Germinal center (tissue), 1 donor: ENCODE results near the gene ZNF630.
"Not testable (repeated sequence)": the region's sequence is repeated elsewhere in the genome, so short reads cannot be mapped to it uniquely, and the experiment has no call there.

Source experiments
- DNase-seq: peaks from one replicate; pipeline ENCODE4 v3.0.0; 2012; ENCODE audit warnings: mixed read lengths, low spot score

The ZNF630 gene

DNA sequence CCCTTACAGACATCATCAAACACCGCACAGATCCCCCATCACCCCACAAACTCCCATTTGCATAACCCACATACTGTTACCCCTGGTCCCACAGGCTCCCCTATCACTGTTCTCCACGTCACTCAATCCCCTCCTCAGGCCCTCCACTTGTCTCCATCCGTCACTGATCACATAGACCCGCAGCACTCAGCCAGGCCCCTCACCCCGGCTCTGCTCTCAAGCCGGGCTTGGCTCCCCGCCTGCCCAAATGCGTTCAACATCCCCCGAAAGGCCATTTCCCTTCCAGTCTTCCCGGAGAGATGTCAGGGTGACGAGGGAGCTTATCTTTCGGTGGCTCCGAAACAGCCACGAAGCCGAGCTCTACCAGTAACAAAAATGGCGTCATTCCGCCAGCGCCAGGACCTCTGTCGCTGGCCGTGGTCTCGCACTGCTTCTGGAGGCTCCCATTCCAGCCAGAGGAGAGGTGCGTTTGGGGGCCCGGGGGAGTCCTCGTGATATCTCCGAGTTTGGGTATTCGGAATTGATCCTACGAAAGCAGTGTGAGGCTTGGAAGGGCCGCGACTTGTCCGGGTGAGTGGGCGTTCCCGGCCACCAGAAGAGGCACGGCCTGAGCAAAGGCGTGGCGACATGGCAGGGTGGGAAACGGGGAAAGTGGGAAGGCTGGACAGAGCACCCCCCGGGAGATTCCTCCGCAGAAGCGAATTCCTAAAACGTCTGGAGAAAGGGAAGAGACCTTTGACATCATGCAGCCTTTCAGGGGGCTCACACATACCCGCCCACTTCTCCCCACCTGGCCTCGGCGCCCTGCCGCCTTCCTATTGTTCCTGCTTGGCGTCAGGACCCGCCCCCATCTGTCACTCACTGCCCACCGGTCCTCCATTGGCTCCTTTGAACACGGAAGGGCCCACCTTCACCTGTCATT, at the start of gene ZNF630:
TSS of gene ZNF630 (minus strand) at position 577 of the 922 bp plus-strand sequence. CDS start 4,754 bp downstream, outside the sequence.
- peak; percentile 86 for DNase-seq

DNA sequence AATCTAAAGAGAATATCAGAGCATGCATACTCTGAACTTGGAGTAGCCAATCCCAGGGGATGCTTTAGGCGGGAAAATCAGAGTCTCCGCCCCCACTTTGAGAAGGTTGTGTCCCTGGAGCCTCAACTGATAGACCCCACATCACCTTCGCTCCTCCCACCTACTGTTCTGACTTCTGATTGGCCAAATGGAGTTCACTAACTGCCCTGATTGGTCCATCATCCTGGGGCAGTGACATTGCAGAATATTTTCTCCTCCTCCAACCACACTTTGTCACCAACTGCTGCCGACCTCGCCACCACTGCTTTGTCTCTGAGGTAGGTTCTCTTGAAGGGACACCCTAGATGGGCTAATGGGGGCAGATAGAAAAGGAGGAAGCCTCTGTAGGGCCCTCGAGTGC, 36.3 kb upstream of the ZNF630 start:
- DNase-seq = no peak

DNA sequence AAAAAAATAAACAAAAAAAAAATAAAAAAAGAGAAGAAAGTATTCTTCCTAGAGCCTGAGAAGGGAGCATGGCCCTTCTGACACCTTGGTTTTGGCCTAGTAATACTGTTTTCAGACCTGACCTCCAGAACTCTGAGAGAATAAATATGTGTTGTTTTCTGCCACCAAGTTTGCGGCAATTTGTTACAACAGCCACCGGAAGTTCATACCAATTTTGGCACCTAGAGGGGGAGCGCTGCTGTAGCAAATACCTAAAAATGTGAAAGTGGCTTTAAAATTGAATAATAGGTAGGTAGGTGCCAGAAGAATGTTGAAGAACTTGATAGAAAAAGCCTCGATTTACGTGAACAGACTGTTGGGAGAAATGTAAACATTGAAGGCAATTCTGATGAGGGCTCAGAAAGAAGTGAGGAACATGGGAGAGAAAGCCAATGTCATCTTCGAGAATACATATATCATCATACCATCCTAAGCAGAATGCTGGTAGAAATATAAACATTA, 31.5 kb upstream of the ZNF630 start:
- no peak for DNase-seq

DNA sequence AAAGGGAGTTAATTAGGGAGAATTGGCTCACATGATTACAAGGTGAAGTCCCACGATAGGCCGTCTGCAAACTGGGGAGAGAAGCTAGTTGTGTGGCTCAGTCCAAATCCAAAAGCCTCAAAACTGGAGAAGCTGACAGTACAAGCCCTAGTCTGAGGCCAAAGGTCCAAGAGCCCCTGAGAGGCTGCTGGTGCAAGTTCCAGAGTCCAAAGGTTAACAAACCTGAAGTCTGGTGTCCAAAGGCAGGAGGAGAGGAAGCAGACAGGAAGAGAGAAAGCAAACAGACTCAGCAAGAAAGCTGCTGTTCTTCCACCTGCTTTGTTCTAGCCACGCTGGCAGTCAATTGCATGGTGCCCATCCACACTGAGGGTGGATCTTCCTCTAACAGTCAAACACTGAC, 30.0 kb upstream of the ZNF630 start:
- no peak for DNase-seq

DNA sequence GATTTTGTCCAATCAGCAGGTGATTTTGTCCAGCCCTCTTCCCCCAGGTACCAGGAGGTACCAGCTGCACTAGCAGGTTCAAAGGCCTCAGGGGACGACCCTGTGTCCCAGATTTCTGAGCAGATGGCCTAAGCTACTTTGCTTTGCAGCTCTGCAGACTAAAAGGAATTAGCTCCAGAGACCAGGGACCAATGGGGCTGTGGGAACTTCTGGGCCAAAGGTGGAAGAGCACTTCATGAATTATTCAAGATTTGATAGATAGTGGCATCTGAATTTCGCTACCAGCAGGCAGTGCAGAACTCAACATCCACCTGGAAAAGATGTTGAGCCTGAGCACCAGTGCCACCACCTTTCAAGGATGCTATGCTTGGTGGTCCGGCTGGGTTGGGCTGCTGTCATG, 21.1 kb upstream of the ZNF630 start:
- not testable (repeated sequence) for DNase-seq

DNA sequence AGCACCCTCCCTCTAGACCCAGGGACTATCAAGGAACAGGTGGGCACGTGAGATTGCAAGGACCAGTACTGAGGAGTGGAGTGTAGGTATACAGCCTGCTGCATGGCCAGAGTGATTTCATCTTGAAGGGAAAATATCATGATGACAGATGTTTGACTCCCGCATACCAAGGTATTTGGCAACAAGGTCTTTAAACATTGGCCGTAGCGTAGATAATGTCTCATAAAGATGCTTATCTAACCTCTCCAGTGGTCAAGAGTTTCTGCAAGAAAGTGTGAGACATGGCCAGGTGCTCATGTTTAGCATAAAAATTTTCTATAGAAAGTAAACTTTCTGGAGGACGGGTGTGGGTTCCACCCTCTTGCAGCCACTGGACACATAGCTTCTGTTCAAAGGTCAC, 18.7 kb upstream of the ZNF630 start:
- DNase-seq = no peak

DNA sequence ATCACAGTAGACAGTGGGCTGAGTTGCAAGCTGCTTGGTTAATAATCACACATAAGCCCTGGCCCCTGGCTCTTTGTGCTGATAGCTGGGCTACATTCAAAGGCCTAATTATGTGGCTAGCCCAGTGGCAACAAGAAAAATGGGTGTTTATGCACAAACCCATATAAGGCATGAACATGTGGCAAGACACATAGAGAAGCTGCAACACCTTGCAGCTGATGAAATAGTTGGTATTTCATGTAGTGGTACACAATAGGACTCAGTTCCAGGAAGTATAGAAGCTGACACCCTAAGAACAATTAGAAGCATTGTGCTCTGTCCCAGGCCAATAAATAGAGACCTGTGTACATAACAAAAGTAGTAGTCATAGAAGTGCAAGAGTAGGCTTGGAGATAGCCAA, 14.6 kb upstream of the ZNF630 start:
- DNase-seq = no peak

DNA sequence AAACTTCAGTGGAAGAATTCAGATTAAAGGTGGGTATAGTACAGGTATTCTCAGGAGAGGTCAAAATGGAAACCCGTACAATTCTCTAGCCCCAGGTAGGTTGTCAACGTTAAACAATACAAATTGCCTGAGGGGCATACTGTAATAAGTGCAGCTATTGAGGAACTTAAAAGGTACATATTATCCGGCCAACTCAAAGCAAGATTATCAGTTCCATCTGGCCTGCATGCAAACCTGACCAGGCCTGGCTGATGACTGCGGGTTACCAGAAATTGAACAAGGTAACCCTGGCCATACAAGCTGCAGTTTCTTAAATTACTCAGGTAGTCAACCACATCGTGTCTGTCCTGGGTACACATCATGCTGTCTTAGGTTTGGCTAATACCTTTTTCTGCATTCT, 12.3 kb upstream of the ZNF630 start:
- no peak for DNase-seq

DNA sequence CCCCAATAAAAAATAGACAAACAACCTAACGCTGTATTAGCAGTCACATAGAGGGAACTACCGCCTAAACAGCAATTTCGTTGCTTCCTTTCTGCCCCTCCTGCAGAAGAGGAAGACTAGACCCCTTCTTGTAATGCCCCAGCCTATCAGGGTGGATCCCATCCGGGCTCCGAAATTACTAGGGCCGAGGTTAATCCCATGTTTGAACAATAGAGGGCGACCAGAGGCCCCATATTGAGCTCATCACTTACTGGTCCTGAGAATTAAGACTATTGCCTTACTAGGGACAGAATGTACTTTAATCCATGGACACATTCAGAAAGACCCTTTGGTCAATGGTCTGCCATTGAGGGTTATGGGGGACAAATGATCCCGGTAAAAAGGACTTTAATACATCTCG, 11.8 kb upstream of the ZNF630 start:
- DNase-seq = peak; percentile 70

DNA sequence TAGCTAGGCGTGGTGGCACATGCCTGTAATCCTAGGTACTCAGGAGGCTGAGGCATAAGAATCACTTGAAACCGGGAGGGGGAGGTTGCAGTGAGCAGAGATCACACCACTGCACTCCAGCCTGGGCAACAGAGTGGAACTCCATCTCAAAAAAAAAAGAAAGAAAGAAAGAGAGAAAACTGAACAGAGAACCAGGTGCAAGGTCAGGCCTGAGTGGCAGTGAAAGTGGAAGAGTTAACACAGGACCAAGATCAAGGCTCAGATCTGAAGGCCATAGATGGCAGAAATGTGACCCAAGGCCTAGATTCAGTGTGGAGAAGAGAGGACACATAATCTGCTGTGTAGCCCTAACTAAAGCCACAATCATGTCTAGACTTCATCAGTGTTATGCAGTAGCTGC, 4.9 kb upstream of the ZNF630 start:
- no peak for DNase-seq

DNA sequence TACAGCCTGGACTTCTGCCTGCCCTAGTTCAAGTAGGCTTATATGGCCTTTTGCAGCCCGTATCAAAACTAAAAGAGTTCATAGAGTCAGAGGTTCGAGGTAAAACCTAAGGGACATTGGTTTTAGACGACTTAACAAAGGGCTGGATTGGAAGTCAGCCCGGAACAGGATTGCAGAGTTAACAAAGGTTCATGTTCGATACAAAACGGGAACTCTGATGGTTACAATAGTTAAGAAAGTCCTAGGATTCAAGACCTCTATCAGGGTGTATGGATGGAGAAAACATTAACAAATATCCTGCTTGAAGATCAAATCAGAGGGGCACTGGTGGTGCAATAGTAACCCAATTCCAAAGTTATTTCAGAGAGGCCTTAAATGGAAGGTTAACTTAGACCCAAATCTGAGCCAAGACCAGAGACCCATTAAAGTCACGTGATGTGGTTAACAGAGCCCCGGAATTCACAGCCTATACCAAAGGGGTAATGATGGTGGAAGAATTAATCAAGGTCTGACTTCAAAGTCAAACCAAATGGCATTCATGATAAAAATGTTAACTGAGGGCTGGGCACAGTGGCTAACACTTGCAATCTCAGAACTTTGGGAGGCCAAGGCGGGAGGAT, 656 bp upstream of the ZNF630 start:
- no peak for DNase-seq

DNA sequence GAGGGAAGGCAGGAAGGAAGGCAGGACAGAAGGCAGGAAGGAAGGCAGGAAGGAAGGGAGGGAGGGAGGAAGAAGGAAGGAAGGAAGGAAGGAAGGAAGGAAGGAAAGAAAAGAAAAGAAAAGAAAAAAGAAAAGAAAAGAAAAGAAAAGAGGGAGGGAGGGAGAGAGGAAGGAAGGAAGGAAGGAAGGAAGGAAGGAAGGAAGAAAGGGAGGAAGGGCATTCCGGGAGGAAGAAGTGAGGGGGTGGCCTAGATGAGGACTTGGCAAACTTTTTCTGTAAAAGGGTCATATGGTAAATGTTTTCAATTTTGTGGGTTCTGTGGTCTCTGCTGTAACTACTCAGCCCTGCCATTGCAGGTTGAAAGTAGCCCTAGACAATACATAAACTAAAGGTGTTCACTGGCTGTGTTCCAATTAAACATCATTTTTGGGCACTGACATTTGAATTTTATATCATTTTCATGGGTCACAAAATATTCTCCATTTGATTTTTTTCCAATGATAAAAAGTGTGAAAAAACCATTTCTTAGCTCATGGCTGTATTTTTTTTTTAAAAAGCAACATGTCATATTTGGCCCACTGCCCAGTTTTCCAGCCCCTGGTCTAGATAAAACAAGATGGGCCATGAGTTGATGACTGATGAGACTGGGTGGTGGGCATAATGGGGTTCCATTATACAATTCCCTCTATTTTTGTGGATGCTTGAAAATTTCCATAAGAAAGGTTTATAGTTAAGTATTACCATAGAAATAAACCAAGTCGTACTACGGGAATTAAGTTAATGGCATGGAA, 3.1 kb downstream of the ZNF630 start:
- no peak for DNase-seq

DNA sequence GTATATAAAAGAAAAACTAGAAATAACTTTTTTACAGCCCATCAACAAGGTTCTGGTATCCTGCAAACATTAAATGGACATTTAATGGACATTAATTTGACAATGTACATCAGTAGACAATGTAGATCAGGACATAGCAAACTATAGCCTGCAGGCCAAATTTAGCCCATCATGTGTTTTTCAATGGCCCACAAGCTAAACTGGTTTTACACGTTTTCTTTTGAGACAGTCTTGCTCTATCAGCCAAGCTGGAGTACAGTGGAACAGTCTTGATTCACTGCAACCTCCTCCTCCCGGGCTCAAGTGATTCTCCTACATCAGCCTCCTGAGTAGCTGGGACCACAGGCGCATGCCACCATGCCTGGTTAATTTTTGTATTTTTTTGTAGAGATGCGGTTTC, 7.2 kb downstream of the ZNF630 start:
- DNase-seq = no peak

DNA sequence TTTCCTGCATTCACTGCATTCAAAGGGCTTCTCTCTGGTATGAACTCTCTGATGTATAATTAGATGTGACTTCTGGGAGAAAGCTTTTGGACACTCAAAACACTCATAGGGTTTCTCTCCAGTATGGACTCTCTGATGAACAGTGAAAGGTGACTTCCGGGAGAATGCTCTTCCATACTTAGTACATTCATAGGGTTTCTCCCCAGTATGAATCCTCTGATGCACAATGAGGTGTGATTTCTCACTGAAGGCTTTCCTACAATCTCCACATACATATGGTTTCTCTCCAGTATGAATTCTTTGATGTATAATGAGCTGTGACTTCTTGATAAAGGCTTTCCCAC, 12.2 kb downstream of the ZNF630 start:
- DNase-seq = no peak

DNA sequence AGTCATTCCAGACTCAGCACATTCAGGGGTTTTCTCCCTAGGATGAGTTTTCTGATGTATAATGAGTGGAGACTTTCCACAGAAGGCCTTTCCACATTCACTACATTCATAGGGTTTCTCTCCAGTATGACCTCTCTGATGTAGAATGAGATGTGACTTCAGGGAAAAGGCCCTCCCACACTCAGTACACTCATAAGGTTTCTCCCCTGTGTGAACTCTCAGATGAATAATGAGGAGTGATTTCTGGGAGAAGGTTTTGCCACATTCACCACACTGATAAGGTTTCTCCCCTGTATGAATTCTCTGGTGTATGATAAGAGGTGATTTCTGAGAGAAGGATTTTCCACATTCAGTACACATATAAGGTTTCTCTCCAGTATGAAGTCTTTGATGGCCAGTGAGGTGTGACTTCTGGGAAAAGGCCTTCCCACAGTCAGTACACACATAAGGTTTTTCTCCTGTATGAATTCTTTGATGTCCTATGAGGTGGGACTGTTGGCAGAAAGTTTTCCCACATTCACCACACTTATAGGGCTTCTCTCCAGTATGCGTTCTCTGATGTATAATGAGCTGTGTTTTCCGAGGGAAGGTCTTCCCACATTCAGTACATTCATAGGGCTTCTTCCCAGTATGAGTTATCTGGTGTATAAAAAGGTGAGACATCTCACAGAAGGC, 12.7 kb downstream of the ZNF630 start:
- DNase-seq = no peak

DNA sequence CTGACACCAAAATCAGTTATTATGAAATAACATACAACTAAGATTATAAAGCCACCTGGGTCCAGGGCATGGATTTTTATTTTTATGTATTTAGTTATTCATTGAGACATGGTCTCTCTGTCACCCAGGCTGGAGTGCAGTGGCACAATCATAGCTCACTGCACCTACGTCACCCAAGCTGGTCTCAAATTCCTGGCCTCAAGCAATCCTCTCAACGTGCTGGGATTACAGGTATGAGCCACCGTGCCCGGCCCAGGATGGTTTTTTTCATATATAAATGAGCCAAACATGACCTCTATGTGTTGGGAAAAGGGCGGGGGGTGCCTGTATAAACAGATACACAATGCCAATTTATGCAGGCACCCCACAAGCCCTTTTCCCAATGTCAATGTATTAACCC, 24.6 kb downstream of the ZNF630 start:
- no peak for DNase-seq

DNA sequence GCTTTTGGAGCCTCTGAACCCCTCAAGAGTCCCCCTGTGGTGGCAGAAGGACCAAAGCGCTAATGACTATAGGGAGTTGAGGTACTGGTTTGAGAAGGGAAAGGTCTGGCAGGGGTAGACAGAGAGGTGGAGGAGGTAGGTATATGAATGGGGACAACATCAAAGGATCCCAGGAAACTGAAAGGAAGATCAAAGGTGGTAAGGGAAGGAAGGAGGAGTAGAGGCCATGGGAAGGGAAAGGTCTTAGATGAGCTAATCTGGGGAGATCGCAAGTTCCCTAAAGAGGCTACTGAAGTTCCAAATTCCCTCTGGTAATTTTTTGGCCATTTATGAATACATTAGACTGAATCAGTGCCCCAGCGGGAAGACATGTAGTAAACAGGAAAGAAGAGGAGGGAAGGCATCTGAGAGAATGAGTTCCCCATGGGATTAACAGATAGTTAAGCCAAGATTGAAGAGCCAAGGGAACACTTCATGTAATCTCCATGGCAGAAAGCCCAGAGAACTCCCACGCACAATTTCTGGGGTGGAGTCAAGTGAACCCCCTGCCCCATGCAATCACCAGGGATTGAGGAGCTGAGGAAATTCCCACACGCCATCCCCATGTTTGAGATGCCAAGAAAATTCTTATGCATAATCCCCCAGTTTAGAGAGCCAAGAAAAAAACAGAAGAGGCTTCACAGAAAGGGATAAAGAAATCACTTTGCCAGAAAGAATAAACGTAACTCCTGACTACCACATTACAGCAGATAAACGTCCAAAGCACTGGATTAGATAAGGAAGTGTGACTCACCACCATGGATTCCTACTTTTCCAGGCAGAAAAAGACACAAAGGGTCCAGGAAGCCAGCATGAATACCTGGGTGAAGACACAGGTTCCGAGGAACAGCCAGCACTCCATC, 25.8 kb downstream of the ZNF630 start:
- DNase-seq = no peak

DNA sequence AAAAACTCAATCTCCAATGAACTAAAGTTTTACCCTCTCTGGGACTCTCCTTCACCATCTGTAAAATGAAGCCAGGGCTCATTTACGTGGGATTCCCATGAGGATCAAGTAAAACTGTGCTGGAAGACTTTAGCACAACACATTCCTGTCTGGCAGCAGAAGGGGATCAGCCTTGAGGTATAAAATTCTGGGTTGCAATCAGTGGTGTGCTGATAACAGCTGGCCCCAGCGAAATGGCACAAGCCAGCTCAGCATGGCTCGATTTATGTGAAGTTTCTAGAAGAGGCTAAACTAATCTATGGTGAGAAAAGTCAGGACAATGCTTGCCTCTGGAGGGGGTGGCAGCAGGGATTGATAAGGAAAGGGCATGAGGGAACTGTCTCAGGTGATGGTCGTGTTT, 28.4 kb downstream of the ZNF630 start:
- DNase-seq = no peak

DNA sequence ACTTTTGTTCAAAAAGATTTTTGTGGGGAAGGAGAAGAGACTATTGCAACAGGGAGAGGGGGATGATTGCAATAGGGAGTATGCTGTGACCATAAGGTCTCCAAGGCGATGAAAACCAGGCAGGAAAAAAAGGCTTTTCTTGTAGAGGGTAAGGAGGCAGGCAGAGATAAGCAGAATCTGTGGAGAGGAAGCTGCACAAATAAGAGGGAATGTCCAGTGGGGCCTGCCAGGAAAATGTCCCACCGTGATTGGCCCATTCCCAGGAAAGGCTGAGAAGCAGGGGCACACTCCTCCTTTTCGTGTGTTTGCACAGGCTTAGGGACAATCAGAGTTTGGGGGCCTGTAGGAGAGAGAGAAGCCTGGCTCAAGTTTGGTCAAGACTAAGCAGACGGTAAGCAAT, 35.5 kb downstream of the ZNF630 start:
- DNase-seq = no peak

DNA sequence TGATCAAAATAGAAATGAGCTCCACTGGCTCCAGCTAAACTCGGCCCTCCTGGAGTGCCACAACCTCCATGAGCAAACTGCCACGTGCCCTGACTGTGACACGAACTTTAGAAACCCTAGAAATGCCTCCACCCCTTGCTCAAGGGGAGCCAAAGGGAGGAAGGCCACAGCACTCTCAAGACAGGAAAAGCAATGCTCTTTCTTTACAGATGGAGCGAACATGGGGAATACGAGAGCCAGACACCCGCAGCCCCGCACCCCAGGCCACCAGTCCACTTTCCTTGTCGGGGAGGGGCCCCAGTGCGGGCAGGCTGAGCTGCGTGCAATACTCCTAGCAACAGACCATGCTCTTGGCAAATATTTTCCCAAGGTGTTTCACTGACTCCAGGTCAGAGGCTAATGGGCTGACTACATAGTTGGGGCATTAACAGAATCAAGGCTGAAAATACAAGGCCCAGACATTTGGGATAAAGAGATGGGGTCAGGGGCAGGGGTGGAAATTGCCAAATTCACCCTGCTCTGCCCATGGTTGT, 40.7 kb downstream of the ZNF630 start:
- not testable (repeated sequence) for DNase-seq

DNA sequence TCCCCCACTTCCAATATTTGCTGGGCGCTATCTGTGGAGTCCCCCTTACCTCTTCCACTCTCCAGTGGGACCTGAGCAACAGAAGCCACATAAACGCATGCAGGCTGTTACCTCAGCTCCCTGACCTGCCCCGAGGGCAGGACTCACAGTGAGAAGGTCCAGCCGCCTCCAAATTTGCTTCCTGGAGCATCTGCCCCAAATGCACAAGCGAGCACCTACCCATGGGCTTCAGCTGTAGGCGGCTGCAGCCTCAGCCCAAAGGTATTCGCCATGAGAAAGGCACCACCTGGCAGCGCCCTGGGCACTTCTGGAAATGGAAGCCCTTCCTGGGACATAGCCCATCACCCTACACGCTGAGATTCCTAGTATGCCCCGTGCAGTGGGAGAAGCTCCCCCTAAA, 41.2 kb downstream of the ZNF630 start:
- DNase-seq = no peak
